GM19099 (cell line): ENCODE measurements around the gene LAMTOR2.

Experiments used
- POLR2A ChIP-seq: IDR thresholded peaks from 3 replicates; pipeline ENCODE4 v1.6.1; 2011; ENCODE audit warnings: low read depth; ENCODE audit not compliant: insufficient read length; ENCODE audit errors: extremely low read depth

The LAMTOR2 gene

GRCh38 chr1:156054500-156055280, at the start of gene LAMTOR2:
Gene LAMTOR2, plus strand, starts transcription at chr1:156054782. Its CDS starts 108 bp downstream, at chr1:156054890.
- TF ChIP-seq POLR2A: peak; percentile 80

- TF ChIP-seq POLR2A: no peak
Observed at GRCh38 chr1:156004843-156005584, 49.6 kb upstream of the LAMTOR2 start.

GRCh38 chr1:156006666-156007376, 47.8 kb upstream of the LAMTOR2 start:
- TF ChIP-seq POLR2A: no peak

- no peak for TF ChIP-seq POLR2A
Observed at GRCh38 chr1:156009404-156009803, 45.2 kb upstream of the LAMTOR2 start.

GRCh38 chr1:156012051-156012817, 42.3 kb upstream of the LAMTOR2 start:
- no peak for TF ChIP-seq POLR2A

GRCh38 chr1:156014829-156015228, 39.8 kb upstream of the LAMTOR2 start:
- TF ChIP-seq POLR2A: no peak

- TF ChIP-seq POLR2A: no peak
Observed at GRCh38 chr1:156019946-156020292, 34.7 kb upstream of the LAMTOR2 start.

- peak; percentile 89 for TF ChIP-seq POLR2A
Observed at GRCh38 chr1:156020293-156021092, 34.1 kb upstream of the LAMTOR2 start, which contains the start of gene SSR2. Gene SSR2, minus strand, starts transcription at chr1:156020951. Its CDS starts 784 bp downstream, at chr1:156020167.

- TF ChIP-seq POLR2A: no peak
Observed at GRCh38 chr1:156021093-156021428, 33.5 kb upstream of the LAMTOR2 start.

GRCh38 chr1:156021954-156022353, 32.6 kb upstream of the LAMTOR2 start:
- no peak for TF ChIP-seq POLR2A

- no peak for TF ChIP-seq POLR2A
Observed at GRCh38 chr1:156024801-156025200, 29.8 kb upstream of the LAMTOR2 start.

GRCh38 chr1:156025876-156026275, 28.7 kb upstream of the LAMTOR2 start:
- TF ChIP-seq POLR2A: no peak

- no peak for TF ChIP-seq POLR2A
Observed at GRCh38 chr1:156026588-156026987, 28.0 kb upstream of the LAMTOR2 start.

GRCh38 chr1:156033011-156033410, 21.6 kb upstream of the LAMTOR2 start:
- TF ChIP-seq POLR2A: no peak
